Activated naive CD4-positive, alpha-beta T cell treated with anti-CD3 and anti-CD28 coated beads, Interleukin-2, amount 50 U/mL, for 72 hours (primary cell): ENCODE results near the gene INPP4A. TPM values are rescaled to one million over a fixed set of nuclear protein-coding genes. Genes with fewer than 3 reads are reported as not detected.

Experiments used
- ATAC-seq, 2 donors: fragments of 150-1000 bp; cut with Tn5 transposase; 2 replicates each; pipeline ENCODE4 v1.10.0; 2021; ENCODE audit warnings: mild to moderate bottlenecking in 2 of 2, moderate library complexity in 2 of 2
- DNase-seq, 2 donors: peaks; one replicate each; pipeline ENCODE4 v3.0.0; 2021 to 2022; ENCODE audit warnings: low spot score in 2 of 2
- H3K27ac Mint-ChIP-seq, 2 donors: one replicate each; pipeline ENCODE4 v1.8.0; 2022; ENCODE audit warnings: mild to moderate bottlenecking in 2 of 2, mixed read lengths in 2 of 2
- H3K36me3 Mint-ChIP-seq, 2 donors: one replicate each; pipeline ENCODE4 v1.8.0; 2022; ENCODE audit warnings: mixed read lengths in 2 of 2
- H3K9me3 Mint-ChIP-seq, 2 donors: one replicate each; pipeline ENCODE4 v1.8.0; 2022; ENCODE audit warnings: mixed read lengths in 2 of 2
- total RNA-seq, 2 donors: library from RNA; stranded (reverse); gene quantifications; one replicate each; pipeline ENCODE4 v1.2.3, GENCODE V29; 2022

Gene INPP4A
- total RNA-seq, 2 donors from 2014 or later, result 46.6 to 48.1 TPM

DNA sequence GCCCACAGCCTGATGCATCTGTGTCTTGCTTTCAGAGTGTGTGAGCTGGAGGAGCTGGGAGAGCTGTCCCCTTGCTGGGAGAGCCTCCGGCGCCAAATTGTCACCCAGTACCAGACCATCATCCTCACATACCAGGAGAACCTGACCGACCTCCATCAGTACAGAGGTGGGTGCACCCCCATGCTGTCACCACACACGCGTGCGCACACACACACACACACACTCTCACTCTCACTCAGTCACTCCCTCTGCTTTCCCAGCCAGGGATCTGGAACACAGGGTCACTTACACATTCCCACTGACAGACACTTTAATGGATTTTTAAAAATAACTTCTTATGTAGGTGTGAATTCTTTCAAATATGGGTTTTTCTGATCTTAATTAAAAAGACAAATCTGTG lies 99.2 kb downstream of the INPP4A start:
- H3K9me3 Mint-ChIP-seq, result no peaks in the 10 kb centered on the region
- peak overlapping the region in 1 of 2 donors; percentile 2 for H3K27ac Mint-ChIP-seq
- H3K36me3 Mint-ChIP-seq, result peaks cover 9 to 15% of the 10 kb centered on the region in 2 donors
- no peak for DNase-seq
- ATAC-seq, result no peak

DNA sequence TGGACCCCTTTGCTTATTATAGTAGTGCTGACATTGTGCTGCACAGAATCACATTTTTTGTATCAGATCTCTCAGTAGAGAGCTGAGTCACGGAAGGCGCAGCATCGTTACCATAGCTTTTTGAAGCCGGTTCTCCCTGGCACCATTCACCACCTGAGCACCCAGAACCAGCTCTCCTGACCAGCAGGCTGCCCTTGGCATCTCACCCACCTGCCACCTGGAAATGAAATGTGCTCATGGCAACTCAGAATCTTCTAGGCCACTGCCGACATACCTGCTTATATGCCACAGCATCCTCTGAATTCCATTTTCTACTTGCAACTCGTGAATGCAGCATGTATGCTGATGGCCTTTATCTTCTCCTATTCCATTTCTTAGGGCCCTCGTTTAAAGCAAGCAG lies 100.9 kb downstream of the INPP4A start:
- ATAC-seq, result no peak
- Mint-ChIP-seq H3K27ac (no peak overlapping the region), H3K36me3 (peaks cover under 1 to 7% of the 10 kb centered on the region in 2 donors), H3K9me3 (no peaks in the 10 kb centered on the region)
- no peak for DNase-seq

DNA sequence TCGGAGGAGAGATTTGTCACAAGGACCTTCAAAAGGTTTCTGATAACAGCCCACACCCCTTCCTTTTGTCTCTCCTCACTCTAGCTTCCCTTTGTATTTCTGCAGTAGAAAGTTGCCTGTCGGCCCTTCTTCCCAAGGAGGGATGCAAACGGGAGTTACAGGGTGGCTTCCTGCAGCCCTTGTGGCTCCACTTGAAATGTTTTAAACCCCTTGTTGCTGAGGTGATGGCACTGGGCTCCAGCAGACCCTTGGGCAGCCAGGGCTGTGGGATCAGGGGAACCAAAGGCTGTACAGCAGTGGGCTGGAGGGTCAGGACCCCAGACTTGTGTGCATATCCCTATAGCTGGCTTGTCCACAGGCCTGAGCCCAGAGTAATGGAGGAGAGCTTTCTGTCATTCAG lies 101.5 kb downstream of the INPP4A start:
- peaks cover 0 to 6% of the 10 kb centered on the region in 2 donors for H3K36me3 Mint-ChIP-seq
- ATAC-seq, result no peak
- no peaks in the 10 kb centered on the region for H3K9me3 Mint-ChIP-seq
- no peak for DNase-seq
- no peak overlapping the region for H3K27ac Mint-ChIP-seq

DNA sequence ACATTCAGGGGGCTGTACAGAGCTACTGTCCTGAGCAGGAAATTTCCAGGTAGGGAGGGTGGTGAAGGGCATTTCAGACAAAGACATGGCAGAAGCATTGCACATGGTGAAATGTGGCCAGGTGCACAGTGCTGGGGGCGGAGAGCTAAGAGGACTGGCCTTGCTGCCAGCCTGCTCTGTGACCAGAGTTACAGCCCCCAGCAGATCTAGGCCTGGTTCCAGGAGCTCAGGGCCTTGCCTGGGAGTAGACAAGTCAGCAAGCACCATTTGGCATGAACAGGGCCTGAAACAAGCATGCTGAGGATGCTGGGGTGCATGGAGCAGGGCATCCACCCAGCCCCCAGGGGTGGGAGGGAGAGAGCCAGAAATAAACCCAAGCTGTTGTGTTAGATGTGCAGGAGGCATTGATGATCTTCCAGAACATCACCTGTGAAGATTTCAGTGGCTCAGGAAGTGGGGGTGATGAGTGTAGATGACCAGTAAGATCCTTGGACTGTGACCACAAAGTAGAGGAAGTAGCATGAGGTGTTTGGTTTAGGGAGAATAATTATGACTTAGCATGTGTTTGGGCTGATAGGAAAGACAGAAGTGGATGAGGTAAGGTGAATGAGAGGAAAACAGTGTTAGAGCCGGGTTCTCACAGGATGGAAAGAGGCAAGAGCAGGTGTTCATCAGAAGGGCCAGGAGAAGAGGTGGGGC lies 102.6 kb downstream of the INPP4A start:
- ATAC-seq (peak; percentile 11 to 41), DNase-seq (no peak)
- Mint-ChIP-seq H3K36me3 (peaks cover 4 to 6% of the 10 kb centered on the region in 2 donors), H3K9me3 (no peaks in the 10 kb centered on the region), H3K27ac (peak overlapping the region; percentile 24 to 44)

DNA sequence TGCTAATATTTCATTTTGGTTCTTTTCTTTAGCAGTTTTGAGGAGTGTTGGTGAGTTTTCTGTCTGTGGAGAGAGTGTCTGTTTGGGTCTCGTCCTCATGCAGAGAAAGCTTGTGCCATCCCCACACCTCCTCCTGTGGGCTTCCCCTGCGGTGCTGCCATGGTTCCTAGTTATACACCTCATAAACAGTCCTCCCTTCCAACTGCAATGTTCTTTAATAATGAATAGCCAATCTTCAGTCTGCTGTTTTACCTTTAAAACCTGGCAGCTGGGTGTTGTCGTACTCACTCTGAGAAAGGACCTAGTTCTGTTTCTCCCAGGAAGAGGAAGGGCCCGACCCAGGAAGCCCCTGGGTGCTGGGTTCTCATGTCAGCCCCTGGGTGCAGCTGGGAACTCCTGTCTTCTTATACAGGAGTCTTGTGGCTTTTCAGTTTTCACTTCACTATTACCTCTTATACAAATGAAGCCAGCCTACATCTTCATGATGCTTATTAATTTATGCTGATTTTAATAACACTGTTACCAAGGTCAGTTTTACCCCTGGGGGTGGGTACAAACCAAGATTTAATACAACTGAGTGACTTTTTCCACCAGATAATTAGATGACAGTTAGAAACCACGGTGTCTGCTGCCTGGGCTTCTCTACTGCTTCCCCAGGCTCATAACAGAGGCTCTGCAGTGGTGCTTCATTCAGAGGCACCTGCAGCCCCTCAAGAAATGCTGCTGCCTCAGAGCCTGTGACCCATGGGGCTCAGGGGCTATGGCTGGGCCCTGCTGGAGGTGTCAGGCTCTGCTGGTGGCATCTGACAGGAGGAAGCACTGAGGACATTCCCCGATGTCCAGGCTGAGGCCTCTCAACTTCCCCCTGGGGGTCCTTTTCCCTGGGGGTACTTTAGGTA lies 104.5 kb downstream of the INPP4A start:
- Mint-ChIP-seq H3K36me3 (peaks cover 6 to 13% of the 10 kb centered on the region in 2 donors), H3K27ac (peak overlapping the region in 1 of 2 donors; percentile 26), H3K9me3 (no peaks in the 10 kb centered on the region)
- ATAC-seq, result no peak
- no peak for DNase-seq

DNA sequence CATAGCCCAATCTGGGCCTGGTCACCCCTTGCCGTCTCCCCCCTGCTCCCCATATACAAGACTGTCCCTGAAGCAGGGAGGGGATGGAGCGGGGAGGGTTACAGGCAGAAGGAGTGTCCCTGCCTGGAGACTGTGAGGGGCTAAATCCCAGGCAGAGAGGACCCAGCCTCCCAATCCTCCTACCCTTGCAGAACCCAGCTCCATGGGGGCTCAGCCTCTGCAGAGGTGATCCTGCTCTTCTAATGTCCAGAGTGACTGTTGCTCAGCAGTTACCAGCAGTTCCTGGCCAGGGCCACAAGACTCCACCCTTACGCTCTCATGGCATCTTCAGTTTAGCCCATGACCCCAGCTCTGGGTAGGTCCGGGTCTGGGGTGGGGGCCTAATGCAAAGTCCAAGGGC lies 105.5 kb downstream of the INPP4A start:
- Mint-ChIP-seq H3K27ac (peak overlapping the region; percentile 13 to 75), H3K36me3 (peaks cover 6 to 13% of the 10 kb centered on the region in 2 donors), H3K9me3 (no peaks in the 10 kb centered on the region)
- DNase-seq (peak in 1 of 2 donors; percentile 45), ATAC-seq (no peak)

DNA sequence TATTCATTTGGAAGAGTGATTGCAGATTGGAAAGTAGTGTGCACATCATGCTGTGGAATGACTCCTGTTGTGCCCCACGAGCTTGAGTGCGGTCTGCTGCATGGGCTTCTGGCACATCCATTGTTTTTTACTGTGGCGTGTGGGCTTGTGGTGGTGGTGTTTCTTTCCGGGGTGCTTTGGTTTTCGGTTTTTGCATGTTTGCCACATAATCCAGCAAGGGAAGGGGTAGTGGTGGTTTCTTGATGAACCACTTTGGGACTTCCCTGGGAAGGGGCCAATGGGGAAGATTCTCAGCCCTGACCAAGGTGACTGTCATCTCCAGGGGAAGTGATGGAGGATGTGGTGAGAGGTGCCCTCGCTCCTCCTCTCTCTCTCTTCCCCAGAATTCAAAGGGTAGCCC lies 106.7 kb downstream of the INPP4A start:
- peak; percentile 41 to 83 for DNase-seq
- peak overlapping the region; percentile 75 to 87 for H3K27ac Mint-ChIP-seq
- peak; percentile 73 to 88 for ATAC-seq
- no peaks in the 10 kb centered on the region for H3K9me3 Mint-ChIP-seq
- peaks cover 6 to 13% of the 10 kb centered on the region in 2 donors for H3K36me3 Mint-ChIP-seq

DNA sequence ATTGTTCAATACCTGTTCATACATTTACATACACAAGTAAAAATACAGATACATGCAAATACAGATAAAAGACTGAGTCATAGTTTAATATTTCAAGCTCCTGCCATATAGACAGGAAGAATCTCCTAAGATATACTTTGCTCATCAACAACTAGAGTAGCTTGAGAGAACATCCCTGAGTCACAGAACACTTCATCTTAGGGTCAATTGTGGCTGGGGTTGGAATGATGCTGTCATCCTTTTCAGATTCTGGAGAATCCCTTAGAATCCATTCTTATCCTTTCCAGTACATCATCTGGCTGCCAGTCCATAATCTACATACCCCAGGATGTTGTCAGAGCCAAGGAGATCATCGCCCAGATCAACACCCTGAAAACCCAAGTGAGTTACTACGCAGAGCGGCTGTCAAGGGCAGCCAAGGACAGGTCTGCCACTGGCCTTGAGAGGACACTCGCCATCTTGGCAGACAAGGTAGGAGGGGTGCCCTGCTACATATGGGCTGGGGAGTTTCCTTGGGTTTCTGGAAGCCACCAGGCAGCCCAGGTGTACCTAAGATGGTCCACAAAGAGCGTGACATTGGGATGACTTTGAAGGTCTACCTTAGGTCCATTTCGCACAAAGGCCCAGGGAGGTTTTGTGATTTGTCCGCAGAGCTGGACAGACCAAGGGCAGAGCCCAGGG lies 108.0 kb downstream of the INPP4A start:
- peak overlapping the region; percentile 29 to 75 for H3K27ac Mint-ChIP-seq
- peaks cover 6 to 13% of the 10 kb centered on the region in 2 donors for H3K36me3 Mint-ChIP-seq
- no peak for DNase-seq
- ATAC-seq, result peak in 1 of 2 donors; percentile 27
- H3K9me3 Mint-ChIP-seq, result no peaks in the 10 kb centered on the region

DNA sequence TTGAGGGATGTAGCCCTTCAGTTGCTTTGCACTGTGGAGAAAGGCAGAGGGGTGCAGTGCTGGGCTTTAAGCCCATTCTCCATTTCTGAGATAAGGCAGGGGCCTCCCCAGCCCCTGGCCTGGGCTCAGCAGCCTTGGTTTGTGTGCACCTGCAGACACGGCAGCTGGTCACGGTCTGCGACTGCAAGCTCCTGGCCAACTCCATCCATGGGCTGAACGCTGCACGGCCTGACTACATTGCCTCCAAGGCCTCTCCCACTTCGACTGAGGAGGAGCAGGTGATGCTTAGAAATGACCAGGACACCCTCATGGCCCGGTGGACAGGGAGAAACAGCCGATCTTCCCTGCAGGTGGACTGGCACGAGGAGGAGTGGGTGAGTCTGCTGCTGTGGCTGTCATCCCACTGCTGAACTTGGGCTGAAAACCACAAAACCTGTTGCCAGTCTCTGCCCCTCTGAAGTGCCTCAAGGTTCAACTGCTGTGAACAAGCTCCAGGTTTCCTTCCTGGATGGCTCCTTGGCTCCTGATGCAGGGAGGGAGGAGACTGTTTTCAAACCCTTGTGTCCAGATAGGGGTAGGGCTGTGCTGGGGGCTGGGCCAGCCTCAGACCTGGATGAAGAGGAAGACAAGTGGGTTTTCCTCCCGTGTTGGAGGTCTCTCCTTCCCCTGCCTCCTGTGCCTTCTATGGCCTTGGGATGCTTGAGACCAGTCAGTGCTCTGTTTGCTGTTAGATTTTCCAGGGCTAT lies 109.6 kb downstream of the INPP4A start:
- DNase-seq, result no peak
- Mint-ChIP-seq H3K9me3 (no peaks in the 10 kb centered on the region), H3K27ac (peak overlapping the region in 1 of 2 donors; percentile 20), H3K36me3 (peaks cover 6 to 13% of the 10 kb centered on the region in 2 donors)
- no peak for ATAC-seq

DNA sequence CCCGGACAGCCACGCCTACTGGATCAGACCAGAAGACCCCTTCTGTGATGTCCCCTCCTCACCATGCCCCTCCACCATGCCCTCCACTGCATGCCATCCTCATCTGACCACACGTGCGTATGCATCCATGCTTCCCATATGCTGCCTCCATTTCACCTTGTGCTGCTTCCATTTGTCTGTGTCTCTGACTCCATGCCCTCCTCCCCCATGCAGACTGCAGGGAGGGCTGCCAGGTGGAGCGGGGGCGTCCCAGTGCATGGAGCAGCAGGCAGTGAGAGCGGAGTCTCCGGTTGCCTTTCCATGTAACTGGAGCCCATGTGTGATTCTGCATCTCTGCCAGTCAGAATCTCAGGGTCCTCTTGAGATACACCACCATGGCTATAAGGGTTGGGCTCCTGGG lies 111.0 kb downstream of the INPP4A start:
- Mint-ChIP-seq H3K36me3 (peaks cover 6 to 13% of the 10 kb centered on the region in 2 donors), H3K27ac (peak overlapping the region in 1 of 2 donors; percentile 39), H3K9me3 (no peaks in the 10 kb centered on the region)
- DNase-seq (peak in 1 of 2 donors; percentile 47), ATAC-seq (no peak)

DNA sequence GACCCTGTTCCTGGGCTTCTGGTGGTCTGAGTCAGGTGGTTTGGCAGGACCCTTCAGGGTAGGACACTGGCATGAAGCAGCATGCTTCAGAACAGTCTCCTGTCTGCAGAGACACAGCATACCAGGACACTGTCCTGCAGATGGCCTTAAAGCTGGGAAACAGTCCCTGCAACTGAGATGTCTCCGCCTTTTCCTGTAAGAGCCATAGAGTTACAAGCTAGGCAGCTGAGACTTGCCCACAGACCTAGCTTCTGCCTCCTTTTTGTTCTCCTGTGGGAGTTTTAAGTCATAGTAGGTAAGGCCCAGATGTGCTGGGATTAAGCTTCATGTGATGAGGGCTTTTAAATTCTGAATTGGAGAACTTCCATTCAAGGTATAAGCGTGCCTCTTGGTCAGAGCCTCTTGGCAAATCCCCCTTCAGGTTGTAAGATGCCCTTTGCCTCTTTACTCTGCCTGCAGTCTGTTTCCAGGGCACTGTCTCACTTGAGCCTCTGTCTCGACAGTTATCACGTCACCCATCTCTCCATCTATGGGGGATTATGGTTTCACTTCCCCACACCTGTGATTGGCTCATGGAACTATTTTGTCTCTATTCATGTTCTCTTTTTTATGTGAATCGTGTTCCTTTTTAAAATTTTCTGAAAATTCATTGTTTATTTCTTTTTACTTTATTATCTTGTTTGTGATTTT lies 111.8 kb downstream of the INPP4A start:
- Mint-ChIP-seq H3K9me3 (no peaks in the 10 kb centered on the region), H3K27ac (peak overlapping the region in 1 of 2 donors; percentile 56), H3K36me3 (peaks cover 6 to 13% of the 10 kb centered on the region in 2 donors)
- DNase-seq, result peak in 1 of 2 donors; percentile 42
- ATAC-seq, result no peak

DNA sequence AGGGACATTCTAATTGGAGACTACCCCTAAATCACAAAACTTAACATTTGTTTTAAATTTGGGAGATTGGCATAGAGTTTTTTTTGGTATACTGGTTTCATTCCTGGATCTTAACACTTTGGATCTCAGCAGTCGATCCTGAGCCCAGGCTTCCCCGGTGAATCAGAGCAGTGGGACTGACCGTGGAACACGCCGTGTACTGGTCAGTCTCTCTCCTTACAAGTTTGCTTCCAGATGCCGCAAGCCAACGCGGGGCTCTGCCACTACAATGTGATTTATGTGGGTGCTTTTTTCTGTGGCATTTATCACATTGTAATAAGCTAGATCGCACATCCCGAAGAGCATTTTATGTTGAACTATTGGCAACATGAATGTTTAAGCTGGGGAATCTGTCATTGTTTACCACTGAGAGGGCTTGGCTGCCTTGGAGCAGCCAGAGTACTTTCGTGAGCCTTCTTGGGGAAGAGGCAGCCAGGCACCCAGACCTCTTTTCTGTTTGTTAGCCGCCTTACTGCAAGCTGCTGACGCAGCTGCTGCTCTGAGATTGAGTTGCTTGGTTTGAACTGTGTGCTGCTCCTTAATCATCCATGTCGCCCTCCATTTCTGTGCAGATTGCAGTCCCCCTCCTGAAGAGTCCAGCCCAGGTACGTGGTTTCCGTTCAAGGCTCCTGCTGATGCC lies 114.3 kb downstream of the INPP4A start:
- no peak for ATAC-seq
- H3K36me3 Mint-ChIP-seq, result no peaks in the 10 kb centered on the region
- peak overlapping the region in 1 of 2 donors; percentile 87 for H3K27ac Mint-ChIP-seq
- DNase-seq, result no peak
- H3K9me3 Mint-ChIP-seq, result no peaks in the 10 kb centered on the region

DNA sequence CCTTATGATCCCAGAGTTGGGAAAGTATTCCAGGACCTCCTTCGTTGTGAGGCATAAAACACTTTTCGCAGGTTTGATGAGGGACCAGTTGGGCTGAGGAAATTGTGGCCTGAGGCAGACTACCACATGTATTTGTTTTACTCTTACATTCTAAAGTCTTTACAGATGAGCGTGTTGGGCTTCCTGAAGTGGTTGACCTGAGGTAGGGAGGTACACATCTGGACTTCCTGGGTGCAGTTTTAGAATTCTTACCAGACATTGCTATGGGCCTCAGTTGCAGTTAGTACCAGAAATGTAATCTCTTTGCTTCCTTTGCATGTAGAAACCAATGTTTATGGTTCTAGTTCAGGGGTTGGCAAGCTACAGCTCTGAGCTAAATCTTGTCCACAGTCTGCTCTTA lies 114.9 kb downstream of the INPP4A start:
- no peaks in the 10 kb centered on the region for H3K36me3 Mint-ChIP-seq
- DNase-seq (no peak), ATAC-seq (no peak)
- peak overlapping the region in 1 of 2 donors; percentile 87 for H3K27ac Mint-ChIP-seq
- no peaks in the 10 kb centered on the region for H3K9me3 Mint-ChIP-seq

DNA sequence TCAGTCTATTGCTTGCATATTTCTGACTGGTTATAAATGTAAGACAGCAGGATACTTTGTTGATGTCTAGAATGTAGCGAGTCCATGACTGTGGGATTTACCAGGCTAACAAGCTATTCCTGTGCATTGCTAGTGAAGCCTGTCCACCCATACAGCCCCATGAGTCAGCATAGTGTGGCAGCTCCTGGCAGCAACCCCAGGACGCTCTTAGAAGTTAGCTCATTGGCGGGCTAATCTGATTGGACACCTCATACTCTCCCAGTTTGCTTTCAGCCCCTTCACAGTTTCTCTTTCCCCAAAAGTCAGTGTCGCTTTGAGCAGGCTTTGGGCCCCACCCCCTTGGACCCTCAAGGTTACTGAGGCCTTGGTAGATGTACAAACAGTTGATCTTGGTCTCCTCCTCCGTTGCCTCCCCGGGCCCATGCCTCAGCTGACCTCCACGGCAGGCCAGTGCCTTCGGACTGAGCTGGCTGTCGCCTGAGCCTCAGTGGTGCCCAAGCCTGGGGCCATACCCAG lies 115.7 kb downstream of the INPP4A start:
- H3K27ac Mint-ChIP-seq, result peak overlapping the region; percentile 22 to 59
- no peak for ATAC-seq
- DNase-seq, result no peak
- H3K9me3 Mint-ChIP-seq, result no peaks in the 10 kb centered on the region
- no peaks in the 10 kb centered on the region for H3K36me3 Mint-ChIP-seq

DNA sequence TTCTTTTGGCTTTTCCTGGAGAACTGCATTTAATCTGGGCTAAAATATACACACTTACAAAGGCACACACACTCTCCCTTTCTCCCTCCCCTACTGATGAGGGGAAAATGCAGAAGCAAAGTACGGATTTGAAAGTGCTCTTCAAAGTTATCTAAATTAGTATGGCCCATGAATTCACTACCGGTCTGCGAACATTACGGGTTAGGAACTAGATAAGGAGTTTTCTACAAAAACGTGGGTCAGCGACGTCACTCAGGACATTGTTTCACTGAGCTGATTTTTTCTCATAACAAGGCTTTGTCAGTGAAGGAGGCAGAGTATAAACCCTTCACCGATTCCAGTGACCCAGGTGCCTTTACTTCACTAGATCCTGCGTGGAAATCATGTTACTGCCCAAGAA lies 116.4 kb downstream of the INPP4A start:
- Mint-ChIP-seq H3K9me3 (no peaks in the 10 kb centered on the region), H3K27ac (peak overlapping the region; percentile 59 to 60), H3K36me3 (no peaks in the 10 kb centered on the region)
- DNase-seq, result no peak
- no peak for ATAC-seq
